NCI-H524 treated with DMSO at 0.1 percent for 48 hours (cell line): ENCODE measurements around the gene CTNNBL1.
"Not testable (repeated sequence)": the region's sequence is repeated elsewhere in the genome, so short reads cannot be mapped to it uniquely, and the experiment has no call there.

Source experiments
- DNase-seq: peaks from one replicate; lab custom pipeline; 2025; lab: John Stamatoyannopoulos, UW

CTNNBL1 gene

GRCh38 chr20:37711994-37712964, 18.4 kb downstream of the CTNNBL1 start:
- peak; percentile 75 for DNase-seq

GRCh38 chr20:37713396-37713795, 19.6 kb downstream of the CTNNBL1 start:
- DNase-seq, result no peak

GRCh38 chr20:37714978-37715672, 21.3 kb downstream of the CTNNBL1 start:
- DNase-seq, result no peak

GRCh38 chr20:37721751-37722150, 27.9 kb downstream of the CTNNBL1 start:
- no peak for DNase-seq

- DNase-seq, result not testable (repeated sequence)
These were observed 28.5 kb downstream of the CTNNBL1 start for GRCh38 chr20:37722312-37722711.

- DNase-seq, result no peak
These were observed 29.8 kb downstream of the CTNNBL1 start for GRCh38 chr20:37723668-37724067.

- no peak for DNase-seq
These were observed 31.3 kb downstream of the CTNNBL1 start for GRCh38 chr20:37725165-37725564.

- DNase-seq, result no peak
These were observed 32.0 kb downstream of the CTNNBL1 start for GRCh38 chr20:37725855-37726254.

- DNase-seq, result no peak
These were observed 32.5 kb downstream of the CTNNBL1 start for GRCh38 chr20:37726321-37726720.

GRCh38 chr20:37726971-37727956, 33.4 kb downstream of the CTNNBL1 start:
- DNase-seq, result no peak

GRCh38 chr20:37727957-37728634, 34.3 kb downstream of the CTNNBL1 start:
- no peak for DNase-seq

GRCh38 chr20:37728635-37728983, 34.8 kb downstream of the CTNNBL1 start:
- DNase-seq, result no peak

- peak; percentile 23 for DNase-seq
These were observed 35.6 kb downstream of the CTNNBL1 start for GRCh38 chr20:37729452-37729851.

- DNase-seq, result no peak
These were observed 36.1 kb downstream of the CTNNBL1 start for GRCh38 chr20:37729909-37730308.

GRCh38 chr20:37733416-37733815, 39.6 kb downstream of the CTNNBL1 start:
- DNase-seq, result no peak

GRCh38 chr20:37734228-37734985, 40.6 kb downstream of the CTNNBL1 start:
- DNase-seq, result peak; percentile 97

GRCh38 chr20:37735541-37735940, 41.7 kb downstream of the CTNNBL1 start:
- no peak for DNase-seq

- DNase-seq, result no peak
These were observed 42.3 kb downstream of the CTNNBL1 start for GRCh38 chr20:37736132-37736531.

- no peak for DNase-seq
These were observed 44.1 kb downstream of the CTNNBL1 start for GRCh38 chr20:37737826-37738420.

- no peak for DNase-seq
These were observed 47.2 kb downstream of the CTNNBL1 start for GRCh38 chr20:37741055-37741454.
